ENCODE measurements around the gene PIGW. TPM values are rescaled to one million over a fixed set of nuclear protein-coding genes. Genes with fewer than 3 reads are reported as not detected.

The PIGW gene
- total RNA-seq, 1 experiment from 2014 or later = 21.7 TPM

GRCh38 chr17:36545465-36546417 is 11.0 kb downstream of the PIGW start (continued):
- TF ChIP-seq, protein P1, sequence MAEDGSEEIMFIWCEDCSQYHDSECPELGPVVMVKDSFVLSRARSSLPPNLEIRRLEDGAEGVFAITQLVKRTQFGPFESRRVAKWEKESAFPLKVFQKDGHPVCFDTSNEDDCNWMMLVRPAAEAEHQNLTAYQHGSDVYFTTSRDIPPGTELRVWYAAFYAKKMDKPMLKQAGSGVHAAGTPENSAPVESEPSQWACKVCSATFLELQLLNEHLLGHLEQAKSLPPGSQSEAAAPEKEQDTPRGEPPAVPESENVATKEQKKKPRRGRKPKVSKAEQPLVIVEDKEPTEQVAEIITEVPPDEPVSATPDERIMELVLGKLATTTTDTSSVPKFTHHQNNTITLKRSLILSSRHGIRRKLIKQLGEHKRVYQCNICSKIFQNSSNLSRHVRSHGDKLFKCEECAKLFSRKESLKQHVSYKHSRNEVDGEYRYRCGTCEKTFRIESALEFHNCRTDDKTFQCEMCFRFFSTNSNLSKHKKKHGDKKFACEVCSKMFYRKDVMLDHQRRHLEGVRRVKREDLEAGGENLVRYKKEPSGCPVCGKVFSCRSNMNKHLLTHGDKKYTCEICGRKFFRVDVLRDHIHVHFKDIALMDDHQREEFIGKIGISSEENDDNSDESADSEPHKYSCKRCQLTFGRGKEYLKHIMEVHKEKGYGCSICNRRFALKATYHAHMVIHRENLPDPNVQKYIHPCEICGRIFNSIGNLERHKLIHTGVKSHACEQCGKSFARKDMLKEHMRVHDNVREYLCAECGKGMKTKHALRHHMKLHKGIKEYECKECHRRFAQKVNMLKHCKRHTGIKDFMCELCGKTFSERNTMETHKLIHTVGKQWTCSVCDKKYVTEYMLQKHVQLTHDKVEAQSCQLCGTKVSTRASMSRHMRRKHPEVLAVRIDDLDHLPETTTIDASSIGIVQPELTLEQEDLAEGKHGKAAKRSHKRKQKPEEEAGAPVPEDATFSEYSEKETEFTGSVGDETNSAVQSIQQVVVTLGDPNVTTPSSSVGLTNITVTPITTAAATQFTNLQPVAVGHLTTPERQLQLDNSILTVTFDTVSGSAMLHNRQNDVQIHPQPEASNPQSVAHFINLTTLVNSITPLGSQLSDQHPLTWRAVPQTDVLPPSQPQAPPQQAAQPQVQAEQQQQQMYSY (CRISPR knock-in tag; IDR thresholded peaks at IDR 0.05) = no peak; the same call in 1 of the 2 replicates
- TF ChIP-seq TP53 (CRISPR knock-in tag; IDR thresholded peaks at IDR 0.05) (0 out of 2 replicates have a peak, but pooled peaks have one; percentile 44), ZNF138 (CRISPR knock-in tag; conservative IDR thresholded peaks at IDR 0.05) (no peak), HMGA2 (CRISPR knock-in tag; IDR thresholded peaks at IDR 0.05) (no peak), FOXP1 (CRISPR knock-in tag; IDR thresholded peaks at IDR 0.05; ENCODE audit: borderline replicate concordance) (no peak), SMAD3 (CRISPR knock-in tag; IDR thresholded peaks at IDR 0.05; ENCODE audit: borderline replicate concordance) (no peak), PRRX2 (CRISPR knock-in tag; IDR thresholded peaks at IDR 0.05) (no peak), OVOL2 (CRISPR knock-in tag; IDR thresholded peaks at IDR 0.05; ENCODE audit: borderline replicate concordance) (no peak), ZMAT4 (CRISPR knock-in tag; IDR thresholded peaks at IDR 0.05) (no peak), GTF2I (CRISPR knock-in tag; conservative IDR thresholded peaks at IDR 0.05) (no peak), ZNF121 (CRISPR knock-in tag; IDR thresholded peaks at IDR 0.05) (no peak), ZNF512 (CRISPR knock-in tag; IDR thresholded peaks at IDR 0.05; ENCODE audit: borderline replicate concordance) (no peak), CREM (CRISPR knock-in tag; IDR thresholded peaks at IDR 0.05) (no peak), TEAD4 (CRISPR knock-in tag; IDR thresholded peaks at IDR 0.05) (no peak), ESRRA (CRISPR knock-in tag; IDR thresholded peaks at IDR 0.05; ENCODE audit: borderline replicate concordance) (no peak), ZNF416 (CRISPR knock-in tag; IDR thresholded peaks at IDR 0.05) (no peak), JAZF1 (CRISPR knock-in tag; IDR thresholded peaks at IDR 0.05) (no peak), SOX15 (CRISPR knock-in tag; IDR thresholded peaks at IDR 0.05) (no peak), NFATC4 (CRISPR knock-in tag; IDR thresholded peaks at IDR 0.05) (no peak), FOXP4 (CRISPR knock-in tag; IDR thresholded peaks at IDR 0.05) (peak; percentile 83)
- TF ChIP-seq, protein P2, sequence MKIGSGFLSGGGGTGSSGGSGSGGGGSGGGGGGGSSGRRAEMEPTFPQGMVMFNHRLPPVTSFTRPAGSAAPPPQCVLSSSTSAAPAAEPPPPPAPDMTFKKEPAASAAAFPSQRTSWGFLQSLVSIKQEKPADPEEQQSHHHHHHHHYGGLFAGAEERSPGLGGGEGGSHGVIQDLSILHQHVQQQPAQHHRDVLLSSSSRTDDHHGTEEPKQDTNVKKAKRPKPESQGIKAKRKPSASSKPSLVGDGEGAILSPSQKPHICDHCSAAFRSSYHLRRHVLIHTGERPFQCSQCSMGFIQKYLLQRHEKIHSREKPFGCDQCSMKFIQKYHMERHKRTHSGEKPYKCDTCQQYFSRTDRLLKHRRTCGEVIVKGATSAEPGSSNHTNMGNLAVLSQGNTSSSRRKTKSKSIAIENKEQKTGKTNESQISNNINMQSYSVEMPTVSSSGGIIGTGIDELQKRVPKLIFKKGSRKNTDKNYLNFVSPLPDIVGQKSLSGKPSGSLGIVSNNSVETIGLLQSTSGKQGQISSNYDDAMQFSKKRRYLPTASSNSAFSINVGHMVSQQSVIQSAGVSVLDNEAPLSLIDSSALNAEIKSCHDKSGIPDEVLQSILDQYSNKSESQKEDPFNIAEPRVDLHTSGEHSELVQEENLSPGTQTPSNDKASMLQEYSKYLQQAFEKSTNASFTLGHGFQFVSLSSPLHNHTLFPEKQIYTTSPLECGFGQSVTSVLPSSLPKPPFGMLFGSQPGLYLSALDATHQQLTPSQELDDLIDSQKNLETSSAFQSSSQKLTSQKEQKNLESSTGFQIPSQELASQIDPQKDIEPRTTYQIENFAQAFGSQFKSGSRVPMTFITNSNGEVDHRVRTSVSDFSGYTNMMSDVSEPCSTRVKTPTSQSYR (CRISPR knock-in tag; IDR thresholded peaks at IDR 0.05) = no peak; the same call in none of the 2 replicates
- TF ChIP-seq, protein P3, sequence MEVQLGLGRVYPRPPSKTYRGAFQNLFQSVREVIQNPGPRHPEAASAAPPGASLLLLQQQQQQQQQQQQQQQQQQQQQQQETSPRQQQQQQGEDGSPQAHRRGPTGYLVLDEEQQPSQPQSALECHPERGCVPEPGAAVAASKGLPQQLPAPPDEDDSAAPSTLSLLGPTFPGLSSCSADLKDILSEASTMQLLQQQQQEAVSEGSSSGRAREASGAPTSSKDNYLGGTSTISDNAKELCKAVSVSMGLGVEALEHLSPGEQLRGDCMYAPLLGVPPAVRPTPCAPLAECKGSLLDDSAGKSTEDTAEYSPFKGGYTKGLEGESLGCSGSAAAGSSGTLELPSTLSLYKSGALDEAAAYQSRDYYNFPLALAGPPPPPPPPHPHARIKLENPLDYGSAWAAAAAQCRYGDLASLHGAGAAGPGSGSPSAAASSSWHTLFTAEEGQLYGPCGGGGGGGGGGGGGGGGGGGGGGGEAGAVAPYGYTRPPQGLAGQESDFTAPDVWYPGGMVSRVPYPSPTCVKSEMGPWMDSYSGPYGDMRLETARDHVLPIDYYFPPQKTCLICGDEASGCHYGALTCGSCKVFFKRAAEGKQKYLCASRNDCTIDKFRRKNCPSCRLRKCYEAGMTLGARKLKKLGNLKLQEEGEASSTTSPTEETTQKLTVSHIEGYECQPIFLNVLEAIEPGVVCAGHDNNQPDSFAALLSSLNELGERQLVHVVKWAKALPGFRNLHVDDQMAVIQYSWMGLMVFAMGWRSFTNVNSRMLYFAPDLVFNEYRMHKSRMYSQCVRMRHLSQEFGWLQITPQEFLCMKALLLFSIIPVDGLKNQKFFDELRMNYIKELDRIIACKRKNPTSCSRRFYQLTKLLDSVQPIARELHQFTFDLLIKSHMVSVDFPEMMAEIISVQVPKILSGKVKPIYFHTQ (CRISPR knock-in tag; IDR thresholded peaks at IDR 0.05) = no peak
- TF ChIP-seq, protein P4, sequence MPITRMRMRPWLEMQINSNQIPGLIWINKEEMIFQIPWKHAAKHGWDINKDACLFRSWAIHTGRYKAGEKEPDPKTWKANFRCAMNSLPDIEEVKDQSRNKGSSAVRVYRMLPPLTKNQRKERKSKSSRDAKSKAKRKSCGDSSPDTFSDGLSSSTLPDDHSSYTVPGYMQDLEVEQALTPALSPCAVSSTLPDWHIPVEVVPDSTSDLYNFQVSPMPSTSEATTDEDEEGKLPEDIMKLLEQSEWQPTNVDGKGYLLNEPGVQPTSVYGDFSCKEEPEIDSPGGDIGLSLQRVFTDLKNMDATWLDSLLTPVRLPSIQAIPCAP (CRISPR knock-in tag; IDR thresholded peaks at IDR 0.05) = peak; percentile 73; the same call in 1 of the 2 replicates
- TF ChIP-seq, protein P5, sequence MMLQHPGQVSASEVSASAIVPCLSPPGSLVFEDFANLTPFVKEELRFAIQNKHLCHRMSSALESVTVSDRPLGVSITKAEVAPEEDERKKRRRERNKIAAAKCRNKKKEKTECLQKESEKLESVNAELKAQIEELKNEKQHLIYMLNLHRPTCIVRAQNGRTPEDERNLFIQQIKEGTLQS (CRISPR knock-in tag; conservative IDR thresholded peaks at IDR 0.05) = no peak

All from WTC11 (cell line).